ENCODE results near the gene TFRC.
"Not testable (repeated sequence)": the region's sequence is repeated elsewhere in the genome, so short reads cannot be mapped to it uniquely, and the experiment has no call there.

TFRC gene

GRCh38 chr3:196111939-196112386 is 30.1 kb upstream of the TFRC start:
- Histone ChIP-seq H2BK15ac (replicated peaks; ENCODE audit: low read depth) (no peak overlapping the region), H3K56ac (ENCODE audit: low read length) (no peak overlapping the region), H3K27me3 (ENCODE audit: insufficient read depth, low read length, poor library complexity) (no peaks in the 10 kb centered on the region), H3K23ac (ENCODE audit: low read length) (no peak overlapping the region), H3K9ac (ENCODE audit: low read length) (no peak overlapping the region), H3K27ac (ENCODE audit: low read depth, low read length) (no peak overlapping the region), H3K79me1 (ENCODE audit: low read length) (no peaks in the 10 kb centered on the region), H3K4me2 (ENCODE audit: low read length) (no peak overlapping the region), H3K36me3 (ENCODE audit: control insufficient read depth, insufficient read depth, low read length) (no peaks in the 10 kb centered on the region), H2AK5ac (ENCODE audit: low read length) (no peak overlapping the region), H3K18ac (ENCODE audit: low read length) (no peak overlapping the region), H3K79me2 (ENCODE audit: control insufficient read depth, insufficient read depth, low read length) (no peaks in the 10 kb centered on the region), H3K4me3 (ENCODE audit: low read length) (no peak overlapping the region), H4K8ac (ENCODE audit: low read depth, low read length) (no peak overlapping the region), H2BK5ac (ENCODE audit: low read length) (no peak overlapping the region), H3K4ac (ENCODE audit: low read depth, low read length) (no peak overlapping the region), H3K4me1 (ENCODE audit: control insufficient read depth, low read depth, low read length) (peaks cover 6% of the 10 kb centered on the region), H2BK120ac (ENCODE audit: low read depth, low read length) (no peak overlapping the region), H4K5ac (ENCODE audit: low read length) (no peak overlapping the region)
- no CpG with 5 or more reads among the region's 7 CpGs for WGBS (ENCODE audit: extremely low coverage, insufficient coverage, low lambda C conversion rate)
- DNase-seq = peak; percentile 31

- Histone ChIP-seq H3K23ac (ENCODE audit: low read length) (no peak overlapping the region), H3K79me2 (ENCODE audit: control insufficient read depth, insufficient read depth, low read length) (no peaks in the 10 kb centered on the region), H3K27me3 (ENCODE audit: insufficient read depth, low read length, poor library complexity) (no peaks in the 10 kb centered on the region), H3K4me1 (ENCODE audit: control insufficient read depth, low read depth, low read length) (peaks cover 6% of the 10 kb centered on the region), H3K4ac (ENCODE audit: low read depth, low read length) (no peak overlapping the region), H3K79me1 (ENCODE audit: low read length) (no peaks in the 10 kb centered on the region), H4K5ac (ENCODE audit: low read length) (no peak overlapping the region), H3K18ac (ENCODE audit: low read length) (no peak overlapping the region), H3K56ac (ENCODE audit: low read length) (peak overlapping the region; percentile 74), H2AK5ac (ENCODE audit: low read length) (peak overlapping the region; percentile 90), H2BK120ac (ENCODE audit: low read depth, low read length) (no peak overlapping the region), H3K9ac (ENCODE audit: low read length) (peak overlapping the region; percentile 47), H3K36me3 (ENCODE audit: control insufficient read depth, insufficient read depth, low read length) (no peaks in the 10 kb centered on the region), H3K27ac (ENCODE audit: low read depth, low read length) (no peak overlapping the region), H2BK5ac (ENCODE audit: low read length) (no peak overlapping the region), H3K4me2 (ENCODE audit: low read length) (no peak overlapping the region), H3K4me3 (ENCODE audit: low read length) (no peak overlapping the region), H2BK15ac (replicated peaks; ENCODE audit: low read depth) (no peak overlapping the region), H4K8ac (ENCODE audit: low read depth, low read length) (no peak overlapping the region)
- peak; percentile 78 for DNase-seq
- no CpG with 5 or more reads among the region's 13 CpGs for WGBS (ENCODE audit: extremely low coverage, insufficient coverage, low lambda C conversion rate)
Observed at GRCh38 chr3:196108075-196108743, 26.3 kb upstream of the TFRC start.

- H3K4me1 ChIP-seq (ENCODE audit: control insufficient read depth, low read depth, low read length); H3K79me1 ChIP-seq (ENCODE audit: low read length); H4K8ac ChIP-seq (ENCODE audit: low read depth, low read length); H2BK15ac ChIP-seq (replicated peaks; ENCODE audit: low read depth); H2BK5ac ChIP-seq (ENCODE audit: low read length); H3K27ac ChIP-seq (ENCODE audit: low read depth, low read length); H3K36me3 ChIP-seq (ENCODE audit: control insufficient read depth, insufficient read depth, low read length); H3K4me3 ChIP-seq (ENCODE audit: low read length); H3K18ac ChIP-seq (ENCODE audit: low read length); H2BK120ac ChIP-seq (ENCODE audit: low read depth, low read length); H3K79me2 ChIP-seq (ENCODE audit: control insufficient read depth, insufficient read depth, low read length); H3K56ac ChIP-seq (ENCODE audit: low read length); H3K23ac ChIP-seq (ENCODE audit: low read length); DNase-seq; H3K4ac ChIP-seq (ENCODE audit: low read depth, low read length); H4K5ac ChIP-seq (ENCODE audit: low read length); H3K27me3 ChIP-seq (ENCODE audit: insufficient read depth, low read length, poor library complexity); H2AK5ac ChIP-seq (ENCODE audit: low read length); H3K4me2 ChIP-seq (ENCODE audit: low read length); H3K9ac ChIP-seq (ENCODE audit: low read length): not testable (repeated sequence)
- no CpG with 5 or more reads among the region's 12 CpGs for WGBS (ENCODE audit: extremely low coverage, insufficient coverage, low lambda C conversion rate)
Observed at GRCh38 chr3:196104707-196105106, 22.8 kb upstream of the TFRC start.

GRCh38 chr3:196098365-196098980 is 16.6 kb upstream of the TFRC start:
- H3K56ac ChIP-seq (ENCODE audit: low read length); H3K79me1 ChIP-seq (ENCODE audit: low read length); DNase-seq: not testable (repeated sequence)

GRCh38 chr3:196097373-196098154 is 15.7 kb upstream of the TFRC start:
- no CpG with 5 or more reads among the region's 5 CpGs for WGBS (ENCODE audit: extremely low coverage, insufficient coverage, low lambda C conversion rate)
- no peak overlapping the region for H2BK5ac ChIP-seq (ENCODE audit: low read length)

More at GRCh38 chr3:196098365-196098980, 16.6 kb upstream of the TFRC start:
- H3K27me3 ChIP-seq (ENCODE audit: insufficient read depth, low read length, poor library complexity); H3K4ac ChIP-seq (ENCODE audit: low read depth, low read length); H2BK15ac ChIP-seq (replicated peaks; ENCODE audit: low read depth); H3K36me3 ChIP-seq (ENCODE audit: control insufficient read depth, insufficient read depth, low read length); H3K4me2 ChIP-seq (ENCODE audit: low read length); H3K27ac ChIP-seq (ENCODE audit: low read depth, low read length); H4K8ac ChIP-seq (ENCODE audit: low read depth, low read length); H4K5ac ChIP-seq (ENCODE audit: low read length); H2AK5ac ChIP-seq (ENCODE audit: low read length); H3K79me2 ChIP-seq (ENCODE audit: control insufficient read depth, insufficient read depth, low read length); H3K4me1 ChIP-seq (ENCODE audit: control insufficient read depth, low read depth, low read length); H3K18ac ChIP-seq (ENCODE audit: low read length); H3K4me3 ChIP-seq (ENCODE audit: low read length); H2BK5ac ChIP-seq (ENCODE audit: low read length); H2BK120ac ChIP-seq (ENCODE audit: low read depth, low read length); H3K9ac ChIP-seq (ENCODE audit: low read length); H3K23ac ChIP-seq (ENCODE audit: low read length): not testable (repeated sequence)
- no CpG with 5 or more reads among the region's 8 CpGs for WGBS (ENCODE audit: extremely low coverage, insufficient coverage, low lambda C conversion rate)

More at GRCh38 chr3:196097373-196098154, 15.7 kb upstream of the TFRC start:
- no peak for DNase-seq
- H4K8ac ChIP-seq (ENCODE audit: low read depth, low read length) = no peak overlapping the region
- H3K23ac ChIP-seq (ENCODE audit: low read length) = no peak overlapping the region
- no peak overlapping the region for H3K4ac ChIP-seq (ENCODE audit: low read depth, low read length)
- no peaks in the 10 kb centered on the region for H3K4me1 ChIP-seq (ENCODE audit: control insufficient read depth, low read depth, low read length)
- H3K36me3 ChIP-seq (ENCODE audit: control insufficient read depth, insufficient read depth, low read length) = no peaks in the 10 kb centered on the region
- no peak overlapping the region for H2BK15ac ChIP-seq (replicated peaks; ENCODE audit: low read depth)
- H4K5ac ChIP-seq (ENCODE audit: low read length) = no peak overlapping the region
- H3K4me2 ChIP-seq (ENCODE audit: low read length) = no peak overlapping the region
- no peak overlapping the region for H3K56ac ChIP-seq (ENCODE audit: low read length)
- no peak overlapping the region for H2AK5ac ChIP-seq (ENCODE audit: low read length)
- no peak overlapping the region for H3K18ac ChIP-seq (ENCODE audit: low read length)
- no peak overlapping the region for H3K27ac ChIP-seq (ENCODE audit: low read depth, low read length)
- H3K4me3 ChIP-seq (ENCODE audit: low read length) = no peak overlapping the region
- no peak overlapping the region for H3K9ac ChIP-seq (ENCODE audit: low read length)
- H2BK120ac ChIP-seq (ENCODE audit: low read depth, low read length) = no peak overlapping the region
- H3K79me1 ChIP-seq (ENCODE audit: low read length) = no peaks in the 10 kb centered on the region
- no peaks in the 10 kb centered on the region for H3K27me3 ChIP-seq (ENCODE audit: insufficient read depth, low read length, poor library complexity)
- no peaks in the 10 kb centered on the region for H3K79me2 ChIP-seq (ENCODE audit: control insufficient read depth, insufficient read depth, low read length)
